Prostate gland (tissue), 2 donors: ENCODE measurements around the gene PLA2G2C. TPM values are rescaled to one million over a fixed set of nuclear protein-coding genes. Genes with fewer than 3 reads are reported as not detected.

Experiments
- DNase-seq: peaks from one replicate; pipeline ENCODE4 v3.0.0-alpha.2; 2019; ENCODE audit warnings: low spot score
- H3K27ac ChIP-seq, 2 donors: fragments of 200-600 bp; sonication (generic); 2 replicates each; pipeline ENCODE4 v1.5.1; 2017 to 2019
- H3K27me3 ChIP-seq: fragments of 200-600 bp; sonication (generic); replicated peaks from 2 replicates; pipeline ENCODE4 v1.5.1; 2019; ENCODE audit not compliant: insufficient read depth
- H3K36me3 ChIP-seq, 2 donors: fragments of 200-600 bp; sonication (generic); 1 replicate in 1 of 2; 2 replicates in 1 of 2; pipeline versions ENCODE4 v1.5.1 to v1.8.1; 2017 to 2019
- H3K4me1 ChIP-seq: fragments of 200-600 bp; sonication (generic); replicated peaks from 2 replicates; pipeline ENCODE4 v1.5.1; 2019
- H3K4me3 ChIP-seq, 2 donors: fragments of 200-600 bp; sonication (generic); 2 replicates each; pipeline ENCODE4 v1.5.1; 2017 to 2019
- H3K9me3 ChIP-seq: fragments of 200-600 bp; sonication (generic); 2 replicates; pipeline ENCODE4 v1.5.1; 2017
- POLR2A ChIP-seq: fragments of 450-650 bp; IDR thresholded peaks from one replicate; pipeline ENCODE4 v1.6.1; 2016; ENCODE audit warnings: antibody characterized with exemption, mild to moderate bottlenecking
- POLR2AphosphoS5 ChIP-seq: sonication (generic); formaldehyde crosslinking; IDR thresholded peaks from one replicate; pipeline ENCODE4 v1.6.1; 2017; ENCODE audit warnings: antibody characterized with exemption
- WGBS: methylation state at CpG from one replicate; pipeline ENCODE4 v1.1.5; 2018; 5-methylcytosine and 5-hydroxymethylcytosine counted together
- intact Hi-C: fragments of 100-400 bp; cut with DNase I; formaldehyde crosslinking; loops from one replicate; pipeline ENCODE4 v1.14.2; 2022
- total RNA-seq, 2 donors: library from RNA; depleted of rRNA; stranded (reverse); fragments of >200 nt; gene quantifications; one replicate each; pipeline ENCODE4 v1.1.0, GENCODE V29; 2016
- TF ChIP-seq, protein P1 (sequence below), 4 experiments: fragments of 200-600 bp in 2 of 4; fragments of 450-650 bp in 2 of 4; sonication (generic) in 2 of 4; IDR thresholded peaks; 1 replicate in 3 of 4; 2 replicates in 1 of 4; pipeline ENCODE4 v1.5.1; 2016 to 2019; ENCODE audit warnings: antibody characterized with exemption in 4 of 4, mild to moderate bottlenecking in 2 of 4, moderate library complexity in 2 of 4

The PLA2G2C gene
- total RNA-seq, 2 donors from 2014 or later = 0.23 TPM; not detected in 1

DNA sequence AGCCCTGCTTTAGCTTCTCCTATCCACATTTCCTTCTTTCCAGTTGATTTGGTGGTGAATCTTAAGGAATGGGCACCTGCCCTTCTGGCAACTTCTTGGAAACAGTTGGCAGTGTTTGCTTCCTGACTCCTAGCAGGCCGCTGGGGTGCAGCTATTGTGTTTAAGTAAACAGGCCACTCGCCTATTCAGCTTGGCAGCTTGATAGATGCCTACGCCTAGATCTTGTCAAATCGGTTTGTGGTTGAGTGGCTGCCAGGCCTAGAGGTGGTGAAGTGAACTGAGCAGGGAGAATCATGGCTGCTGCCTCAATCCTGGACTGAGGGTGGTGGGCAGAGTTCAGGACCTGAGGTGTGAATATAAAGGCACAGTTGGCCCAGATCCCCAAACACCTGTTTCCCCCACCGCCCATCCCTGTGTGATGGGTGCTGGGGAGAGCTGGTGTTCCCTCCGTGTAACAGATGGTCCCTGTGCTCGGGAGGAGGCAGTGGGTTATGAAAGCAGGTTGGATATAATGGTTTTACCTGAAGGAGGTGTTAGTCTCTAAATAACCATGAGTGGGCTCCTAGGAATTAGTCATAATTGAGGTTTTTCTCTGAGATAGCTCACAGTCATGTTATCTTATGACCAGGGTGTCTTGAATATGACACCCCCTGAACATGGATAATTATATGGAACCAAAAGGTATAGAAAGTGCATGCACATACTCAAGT lies 940 bp upstream of the PLA2G2C start:
- Histone ChIP-seq H3K27ac (peak overlapping the region; percentile 61 to 68), H3K36me3 (no peaks in the 10 kb centered on the region), H3K9me3 (no peaks in the 10 kb centered on the region), H3K4me1 (no peaks in the 10 kb centered on the region), H3K4me3 (no peak overlapping the region), H3K27me3 (no peaks in the 10 kb centered on the region)
- intact Hi-C loops = loop anchor here (10.0 kb wide), 1 partner anchor 452 kb away; no protein-coding TSS in a partner anchor
- peak; percentile 62 for DNase-seq
- no peak for TF ChIP-seq POLR2A
- TF ChIP-seq POLR2AphosphoS5 = peak; percentile 52
- TF ChIP-seq, protein P1, sequence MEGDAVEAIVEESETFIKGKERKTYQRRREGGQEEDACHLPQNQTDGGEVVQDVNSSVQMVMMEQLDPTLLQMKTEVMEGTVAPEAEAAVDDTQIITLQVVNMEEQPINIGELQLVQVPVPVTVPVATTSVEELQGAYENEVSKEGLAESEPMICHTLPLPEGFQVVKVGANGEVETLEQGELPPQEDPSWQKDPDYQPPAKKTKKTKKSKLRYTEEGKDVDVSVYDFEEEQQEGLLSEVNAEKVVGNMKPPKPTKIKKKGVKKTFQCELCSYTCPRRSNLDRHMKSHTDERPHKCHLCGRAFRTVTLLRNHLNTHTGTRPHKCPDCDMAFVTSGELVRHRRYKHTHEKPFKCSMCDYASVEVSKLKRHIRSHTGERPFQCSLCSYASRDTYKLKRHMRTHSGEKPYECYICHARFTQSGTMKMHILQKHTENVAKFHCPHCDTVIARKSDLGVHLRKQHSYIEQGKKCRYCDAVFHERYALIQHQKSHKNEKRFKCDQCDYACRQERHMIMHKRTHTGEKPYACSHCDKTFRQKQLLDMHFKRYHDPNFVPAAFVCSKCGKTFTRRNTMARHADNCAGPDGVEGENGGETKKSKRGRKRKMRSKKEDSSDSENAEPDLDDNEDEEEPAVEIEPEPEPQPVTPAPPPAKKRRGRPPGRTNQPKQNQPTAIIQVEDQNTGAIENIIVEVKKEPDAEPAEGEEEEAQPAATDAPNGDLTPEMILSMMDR (IDR thresholded peaks at IDR 0.05) = peak in 2 of 4 experiments; percentile 37 to 41
- WGBS = 43% methylated on average over 7 of the region's 7 CpGs

- Histone ChIP-seq H3K27me3 (no peaks in the 10 kb centered on the region), H3K4me1 (no peaks in the 10 kb centered on the region), H3K36me3 (no peaks in the 10 kb centered on the region), H3K9me3 (no peaks in the 10 kb centered on the region), H3K27ac (peak overlapping the region; percentile 61 to 68), H3K4me3 (peak overlapping the region; percentile 25 to 33)
- DNase-seq = no peak
- no peak for TF ChIP-seq POLR2A
- no peak for TF ChIP-seq POLR2AphosphoS5
- TF ChIP-seq, protein P1 (IDR thresholded peaks at IDR 0.05) = no peak
- WGBS = 75% methylated on average over 17 of the region's 17 CpGs
- intact Hi-C loops = loop anchor here (10.0 kb wide), 1 partner anchor 450 kb away; no protein-coding TSS in a partner anchor
Observed at GRCh38 chr1:20184997-20185833, 1.1 kb downstream of the PLA2G2C start.

- Histone ChIP-seq H3K9me3 (no peaks in the 10 kb centered on the region), H3K27me3 (no peaks in the 10 kb centered on the region), H3K27ac (no peak overlapping the region), H3K4me3 (no peak overlapping the region), H3K4me1 (no peaks in the 10 kb centered on the region), H3K36me3 (no peaks in the 10 kb centered on the region)
- no peak for DNase-seq
- 79% methylated on average over 6 of the region's 6 CpGs for WGBS
- intact Hi-C loops = loop anchor here (10.0 kb wide), 1 partner anchor 450 kb away; no protein-coding TSS in a partner anchor
- TF ChIP-seq, protein P1 (IDR thresholded peaks at IDR 0.05) = no peak
- TF ChIP-seq POLR2AphosphoS5 (no peak), POLR2A (no peak)
Observed at GRCh38 chr1:20184481-20184900, 1.8 kb downstream of the PLA2G2C start.

DNA sequence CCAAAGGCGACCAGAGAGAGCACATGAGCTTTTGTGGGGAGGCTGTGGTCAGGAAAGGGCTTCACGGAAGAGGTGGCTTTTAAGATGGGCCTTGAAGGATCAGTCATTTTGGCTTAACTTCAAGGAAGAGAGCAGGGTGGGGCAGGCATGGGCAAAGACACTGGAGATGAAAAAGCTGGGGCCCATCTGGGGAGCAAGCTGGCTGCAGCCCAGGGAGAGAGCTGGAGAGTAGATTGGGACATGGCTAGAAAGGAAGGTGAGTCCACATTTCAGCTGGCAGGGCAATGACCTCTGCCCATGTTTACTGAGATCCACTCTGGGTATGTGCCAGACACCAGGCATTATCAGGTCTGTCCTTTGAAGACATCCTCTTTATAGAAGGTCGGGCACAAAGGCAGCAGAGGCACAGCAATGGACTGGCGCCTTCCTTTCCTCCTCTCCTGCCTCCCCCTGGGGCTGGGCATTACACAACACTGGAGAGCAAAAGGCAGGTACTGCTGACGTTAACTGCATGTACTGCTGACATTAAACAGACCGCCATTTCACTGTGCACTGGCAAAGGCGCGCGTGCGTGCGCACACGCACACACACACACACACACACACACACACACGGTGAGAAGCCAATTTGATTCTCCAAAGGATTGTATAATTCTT lies 2.6 kb downstream of the PLA2G2C start:
- no peak overlapping the region for H3K4me3 ChIP-seq
- H3K27ac ChIP-seq = no peak overlapping the region
- 84% methylated on average over 13 of the region's 13 CpGs for whole genome bisulfite sequencing
- H3K27me3 ChIP-seq = no peaks in the 10 kb centered on the region
- TF ChIP-seq POLR2A (no peak), POLR2AphosphoS5 (no peak)
- TF ChIP-seq, protein P1 (IDR thresholded peaks at IDR 0.05) = no peak
- H3K4me1 ChIP-seq = no peaks in the 10 kb centered on the region
- no peak for DNase-seq
- no peaks in the 10 kb centered on the region for H3K9me3 ChIP-seq
- H3K36me3 ChIP-seq = no peaks in the 10 kb centered on the region
- intact Hi-C loops = loop anchor here (10.0 kb wide), 1 partner anchor 449 kb away; no protein-coding TSS in a partner anchor
